ENCODE results near the gene ZNF474.

- TF ChIP-seq CTCF (IDR thresholded peaks at IDR 0.05; ENCODE audit: insufficient read depth, low read length) (no peak), POLR2AphosphoS5 (IDR thresholded peaks at IDR 0.05; ENCODE audit: low read depth) (no peak)
Measured at GRCh38 chr5:122118356-122118948, 10.9 kb upstream of the ZNF474 start.
